DLD1 (cell line): ENCODE data around the gene TES.

Experiments
- in situ Hi-C: cut with HindIII; loops from 2 replicates; pipeline ENCODE4 v1.10.0; 2017; ENCODE audit warnings: low sequenced_read_pairs

The TES gene

GRCh38 chr7:116187400-116187799 is 22.9 kb upstream of the TES start:
- in situ Hi-C loops: no loop called here

- in situ Hi-C loops: no loop called here
These were observed 16.8 kb upstream of the TES start for GRCh38 chr7:116193329-116194087.

GRCh38 chr7:116194115-116194514 is 16.2 kb upstream of the TES start:
- in situ Hi-C loops: no loop called here

DNA sequence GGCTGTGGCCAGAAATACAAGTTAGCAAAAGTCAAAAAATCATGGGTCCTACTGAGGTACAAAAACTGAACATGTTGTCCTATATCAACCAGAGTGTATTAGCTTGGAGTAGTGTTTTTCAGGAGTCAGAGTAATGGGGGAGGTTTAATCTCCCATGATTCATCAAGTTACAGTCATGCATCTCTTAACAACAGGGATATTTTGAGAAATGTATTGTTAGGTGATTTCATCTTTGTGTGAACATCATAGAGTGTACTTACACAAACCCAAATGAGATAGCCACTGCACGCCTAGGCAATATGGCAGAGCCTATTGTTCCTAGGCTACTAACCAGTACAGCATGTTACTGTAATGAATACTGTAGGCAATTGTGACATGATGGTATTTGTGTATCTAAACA is 14.9 kb upstream of the TES start:
- in situ Hi-C loops: no loop called here

- in situ Hi-C loops: no loop called here
These were observed 13.4 kb upstream of the TES start for GRCh38 chr7:116196947-116197346.

DNA sequence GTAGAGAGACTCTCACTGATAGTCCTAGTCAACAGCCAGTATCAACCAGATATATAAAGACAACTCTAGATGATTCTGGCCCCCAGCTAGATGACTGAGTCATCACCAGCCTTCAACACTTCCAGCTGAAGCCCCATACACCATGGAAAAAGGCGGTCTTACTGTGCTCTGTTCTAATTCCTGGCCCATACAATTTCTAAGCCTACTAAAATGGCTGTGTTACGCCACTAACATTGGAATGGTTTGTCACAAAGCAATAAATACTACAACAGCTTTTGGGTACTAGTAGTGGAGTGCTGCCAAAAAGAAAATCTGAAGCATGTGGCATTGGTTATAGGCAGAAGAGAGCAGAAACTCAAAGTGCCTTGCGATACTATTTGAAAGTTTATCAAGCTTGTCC is 13.0 kb upstream of the TES start:
- in situ Hi-C loops: no loop called here

DNA sequence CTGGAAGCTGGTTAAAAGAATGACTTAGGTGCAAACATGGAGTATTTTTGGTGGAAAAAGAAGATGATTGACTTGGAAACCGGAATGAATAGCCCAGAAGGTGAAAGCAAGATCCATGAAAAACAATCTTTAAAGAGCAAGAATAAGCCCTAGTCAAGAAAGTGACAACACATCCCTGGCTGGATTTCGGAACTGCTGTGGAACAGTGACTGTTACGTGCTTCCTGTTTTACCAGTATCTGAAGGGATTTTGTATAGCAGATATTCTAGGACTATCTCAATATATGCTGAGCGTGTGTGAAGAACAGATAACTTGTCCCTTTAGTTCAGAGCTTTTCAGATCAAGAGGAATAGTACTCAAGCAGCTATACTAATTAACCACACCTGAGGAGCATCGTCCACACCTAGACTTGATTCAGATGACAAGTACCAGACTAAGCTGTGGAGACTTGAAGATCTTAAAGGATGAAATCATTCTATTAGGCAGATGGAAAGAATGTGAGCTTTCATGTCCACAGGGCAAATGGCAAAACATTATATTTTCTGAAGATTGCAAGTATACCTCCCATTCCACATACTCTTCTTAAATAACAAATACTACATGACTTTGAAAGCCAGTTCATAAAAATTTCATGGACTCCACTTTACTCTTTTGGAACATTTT is 11.5 kb upstream of the TES start:
- in situ Hi-C loops: no loop called here

GRCh38 chr7:116200963-116201362 is 9.4 kb upstream of the TES start:
- in situ Hi-C loops: no loop called here

DNA sequence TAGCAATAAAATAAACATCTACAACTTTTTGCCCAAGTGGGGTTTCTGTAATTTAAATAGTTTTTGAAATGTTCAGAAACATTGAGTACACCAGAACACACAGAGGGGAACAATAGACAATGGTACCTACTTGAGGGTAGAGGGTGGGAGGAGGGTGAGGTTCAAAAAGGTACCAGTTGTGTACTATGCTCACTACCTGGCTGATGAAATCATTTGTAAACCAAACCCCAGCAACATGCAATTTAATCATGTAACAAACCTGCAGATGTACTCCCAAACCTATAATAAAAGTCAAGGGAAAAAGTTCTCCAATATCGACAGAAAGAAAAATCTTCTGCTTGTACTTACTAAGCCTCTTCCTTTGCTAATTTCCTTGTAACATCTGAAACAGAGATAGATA is 4.2 kb upstream of the TES start:
- in situ Hi-C loops: no loop called here

- in situ Hi-C loops: no loop called here
These were observed 1.4 kb upstream of the TES start for GRCh38 chr7:116208919-116209318.

DNA sequence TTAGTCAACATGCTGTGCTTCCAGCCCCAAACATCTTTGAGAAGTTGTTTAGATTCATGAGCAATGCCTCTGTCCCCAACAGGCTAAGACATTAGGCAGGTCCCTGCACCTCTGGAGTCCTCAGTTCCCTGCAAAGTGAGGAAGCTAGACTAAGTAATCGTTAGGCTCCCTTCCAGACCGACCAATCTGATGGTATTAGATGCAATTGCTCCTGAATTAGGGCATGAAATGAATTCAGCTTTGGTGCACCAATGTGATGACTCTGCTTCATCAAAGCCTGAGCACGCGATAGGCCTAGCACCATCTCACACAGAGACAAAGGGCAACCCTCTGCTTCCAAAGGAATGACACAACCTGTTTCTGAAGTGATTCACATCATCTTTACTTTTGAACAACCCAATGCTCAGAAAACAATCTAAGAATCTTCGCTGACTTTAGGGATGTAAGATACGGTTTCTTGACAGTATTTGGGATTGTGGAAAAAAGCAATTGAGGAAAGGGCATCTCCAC is 723 bp upstream of the TES start:
- in situ Hi-C loops: no loop called here

GRCh38 chr7:116211006-116211912 is 920 bp downstream of the TES start:
- in situ Hi-C loops: no loop called here

DNA sequence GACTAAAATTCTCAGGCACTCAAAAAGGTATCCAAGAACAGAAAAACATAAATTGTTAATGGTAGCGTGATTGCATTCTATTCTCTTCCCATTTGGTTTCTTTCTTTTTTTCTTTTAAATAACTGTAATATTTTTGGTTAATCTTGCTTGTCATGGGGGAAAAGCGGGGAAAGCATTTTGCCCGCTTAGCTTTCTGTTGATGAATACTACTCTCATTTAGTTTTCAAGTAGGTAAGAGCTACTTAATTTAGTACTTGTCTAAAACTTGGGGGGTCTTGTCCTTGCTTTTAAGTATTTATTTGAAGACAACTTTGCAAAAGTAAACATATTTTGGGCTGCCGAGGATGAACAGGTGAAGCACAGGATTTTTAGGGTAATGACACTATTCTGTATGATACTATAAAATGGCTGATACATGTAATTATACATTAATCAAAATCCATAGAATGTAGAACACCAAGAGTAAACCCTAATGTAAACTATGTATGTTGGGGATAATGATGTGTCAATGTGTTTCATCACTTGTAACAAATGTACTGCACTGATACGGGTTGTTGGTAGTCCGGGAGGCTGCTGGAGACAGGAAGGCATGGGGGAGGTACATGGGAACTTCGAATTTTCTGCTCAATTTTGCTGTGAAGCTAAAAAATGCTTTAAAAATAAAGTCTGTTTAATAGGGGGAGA is 1.7 kb downstream of the TES start:
- in situ Hi-C loops: no loop called here

DNA sequence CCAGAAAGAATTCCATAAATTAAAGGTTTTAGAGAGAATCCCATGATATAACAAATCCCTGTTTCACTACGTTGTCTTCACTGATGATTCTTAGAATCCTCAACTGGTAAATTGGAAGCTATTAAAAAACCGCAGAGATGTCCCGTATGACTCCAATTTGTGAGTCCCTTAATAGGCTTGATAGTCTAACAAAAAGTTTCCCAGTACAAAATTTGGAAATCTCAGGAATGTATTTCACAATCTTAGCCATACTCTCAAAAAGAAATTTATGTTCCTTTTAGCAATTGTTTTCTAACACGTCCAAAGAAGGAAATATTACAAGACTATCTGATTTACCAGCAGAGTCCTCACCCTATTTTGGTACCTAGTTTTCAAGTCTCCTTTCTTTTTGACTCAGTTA is 2.5 kb downstream of the TES start:
- in situ Hi-C loops: no loop called here

DNA sequence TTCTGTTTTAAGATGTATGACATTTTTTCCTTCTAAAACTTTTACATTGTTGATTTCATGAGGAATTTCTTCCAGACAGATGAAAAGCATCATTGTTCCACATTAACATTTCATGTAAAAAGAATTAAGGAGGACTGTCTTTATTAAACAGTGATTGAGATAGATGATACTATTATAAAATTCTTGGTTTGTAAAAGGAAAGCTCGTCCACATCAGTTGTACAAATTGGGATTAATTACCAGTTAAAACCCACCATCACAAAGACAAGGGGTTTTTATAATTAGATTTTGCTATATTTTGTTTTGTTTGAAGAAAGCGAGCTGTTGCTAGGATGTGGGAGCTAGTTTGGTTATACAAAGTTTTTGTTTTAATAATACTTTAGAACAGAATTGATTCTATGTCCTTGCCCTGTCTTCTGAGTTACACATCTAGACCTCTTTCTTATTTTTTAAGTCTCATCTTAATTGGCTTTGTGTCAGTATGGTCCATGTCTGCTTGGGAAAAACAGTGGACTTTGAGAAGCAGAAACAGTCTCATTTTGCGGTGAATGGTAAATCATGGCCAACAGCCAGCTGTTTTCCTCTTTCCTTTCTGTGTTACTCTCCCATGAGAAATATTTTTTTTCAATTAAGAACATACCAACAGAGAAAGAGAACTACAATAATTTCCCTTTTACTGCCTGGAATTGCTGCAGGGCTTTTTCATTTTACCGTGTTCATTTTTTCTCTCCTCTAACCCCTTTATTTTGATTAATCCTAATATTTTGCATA is 3.2 kb downstream of the TES start:
- in situ Hi-C loops: no loop called here

DNA sequence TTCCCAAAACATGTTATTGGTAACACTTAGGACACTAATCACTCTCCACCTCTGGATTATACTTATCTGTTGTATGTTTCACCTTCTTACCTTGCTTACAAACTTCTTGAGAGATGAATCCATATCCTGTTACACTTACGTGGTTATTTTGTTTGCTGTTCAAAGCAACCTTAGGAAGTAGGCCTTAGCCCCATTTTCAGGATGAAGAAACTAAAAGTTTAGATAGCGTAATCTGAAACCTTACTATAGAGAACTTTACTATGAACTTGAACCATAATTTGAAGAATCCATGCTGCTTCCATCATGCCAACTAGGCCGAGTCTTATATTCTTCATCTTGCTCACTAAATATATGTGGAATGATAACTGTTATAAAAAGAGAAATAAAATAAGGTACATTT is 4.6 kb downstream of the TES start:
- in situ Hi-C loops: no loop called here

DNA sequence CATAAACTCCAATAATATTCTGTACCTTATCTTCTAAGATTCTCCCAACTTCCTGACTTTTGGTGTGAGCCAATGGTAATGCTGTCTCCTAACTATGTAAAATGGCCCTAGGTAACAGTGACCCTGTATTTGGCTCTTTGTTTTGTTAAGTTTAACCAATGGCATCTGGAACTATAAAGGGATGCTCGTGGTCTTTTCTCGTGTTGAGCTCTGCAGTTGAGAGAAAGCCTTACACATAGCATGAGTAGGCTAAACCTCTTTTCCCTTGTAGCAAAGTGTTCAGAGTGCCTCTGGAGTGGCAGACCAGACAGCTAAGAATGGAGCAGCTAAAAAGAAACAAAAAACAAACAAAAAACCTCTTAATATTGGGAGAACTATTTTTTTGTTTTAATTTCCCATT is 5.2 kb downstream of the TES start:
- in situ Hi-C loops: no loop called here

- in situ Hi-C loops: no loop called here
These were observed 6.7 kb downstream of the TES start for GRCh38 chr7:116216956-116217571.

DNA sequence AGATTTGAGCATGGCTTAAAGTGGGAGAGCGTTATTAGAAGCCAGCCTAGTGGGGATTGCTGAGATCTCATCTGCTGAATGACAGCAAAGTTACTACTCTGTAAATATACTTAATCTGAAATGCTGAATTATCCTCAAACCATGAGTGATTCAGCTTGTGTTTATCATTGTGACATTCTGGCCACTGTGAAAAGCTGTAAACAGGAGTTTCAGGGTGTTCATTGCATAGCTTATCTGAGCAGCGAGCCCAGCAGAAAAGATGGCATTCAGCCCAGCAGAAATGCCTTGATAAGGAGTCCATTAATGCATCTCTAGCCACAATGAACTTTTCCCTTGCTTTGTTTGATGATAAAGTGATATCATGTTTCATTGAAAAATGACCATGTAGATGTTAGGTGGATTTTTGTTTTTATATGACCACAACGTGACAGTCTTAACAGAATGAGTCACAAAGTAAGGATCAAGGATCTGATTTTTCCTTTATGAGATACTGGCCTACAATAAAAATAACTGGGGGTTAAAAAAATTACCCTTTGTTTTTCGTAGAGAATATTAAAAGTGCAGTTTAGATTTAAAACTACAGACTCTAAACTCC is 7.8 kb downstream of the TES start:
- in situ Hi-C loops: no loop called here
